A172 (cell line): ENCODE measurements around the gene SLC15A4. TPM values are rescaled to one million over a fixed set of nuclear protein-coding genes. Genes with fewer than 3 reads are reported as not detected.
"Not testable (repeated sequence)": the region's sequence is repeated elsewhere in the genome, so short reads cannot be mapped to it uniquely, and the experiment has no call there.

ENCODE experiments used
- DNase-seq: peaks from one replicate; pipeline ENCODE4 v3.0.0-alpha.2; 2015; ENCODE audit warnings: low spot score
- total RNA-seq: library from RNA; depleted of rRNA; stranded (reverse); fragments of >200 nt; shearing (Covaris generic); gene quantifications from 2 replicates; pipeline ENCODE4 v1.2.3, GENCODE V29; 2014

The SLC15A4 gene
- total RNA-seq, 1 experiment from 2014 or later: 30.3 TPM

DNA sequence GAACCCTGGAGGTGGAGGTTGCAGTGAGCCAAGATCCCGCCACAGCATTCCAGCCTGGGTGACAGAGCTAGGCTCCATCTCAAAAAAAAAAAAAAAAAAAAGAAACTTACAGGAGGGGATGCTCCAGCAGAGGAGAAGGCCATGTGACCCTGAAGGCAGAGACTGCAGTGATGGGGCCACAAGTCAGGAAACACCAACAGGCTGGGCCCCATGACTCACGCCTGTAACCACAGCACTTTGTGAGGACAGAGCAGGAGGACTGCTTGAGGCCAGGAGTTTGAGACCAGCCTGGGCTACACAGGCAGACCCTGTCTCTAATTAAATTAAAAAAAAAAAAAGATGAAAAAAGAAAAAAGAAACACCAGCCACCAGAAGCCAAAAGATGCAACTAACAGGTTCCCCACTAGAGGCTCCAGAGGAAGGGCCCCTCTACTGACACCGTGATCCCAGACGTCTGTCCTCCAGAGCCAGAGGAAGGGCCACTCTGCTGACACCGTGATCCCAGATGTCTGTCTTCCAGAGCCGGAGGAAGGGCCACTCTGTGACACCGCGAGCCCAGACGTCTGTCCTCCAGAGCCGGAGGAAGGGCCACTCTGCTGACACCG lies 20.4 kb upstream of the SLC15A4 start:
- DNase-seq: no peak

GRCh38 chr12:128843538-128843937 lies 19.8 kb upstream of the SLC15A4 start:
- DNase-seq: no peak

GRCh38 chr12:128842579-128842978 lies 18.8 kb upstream of the SLC15A4 start:
- no peak for DNase-seq

DNA sequence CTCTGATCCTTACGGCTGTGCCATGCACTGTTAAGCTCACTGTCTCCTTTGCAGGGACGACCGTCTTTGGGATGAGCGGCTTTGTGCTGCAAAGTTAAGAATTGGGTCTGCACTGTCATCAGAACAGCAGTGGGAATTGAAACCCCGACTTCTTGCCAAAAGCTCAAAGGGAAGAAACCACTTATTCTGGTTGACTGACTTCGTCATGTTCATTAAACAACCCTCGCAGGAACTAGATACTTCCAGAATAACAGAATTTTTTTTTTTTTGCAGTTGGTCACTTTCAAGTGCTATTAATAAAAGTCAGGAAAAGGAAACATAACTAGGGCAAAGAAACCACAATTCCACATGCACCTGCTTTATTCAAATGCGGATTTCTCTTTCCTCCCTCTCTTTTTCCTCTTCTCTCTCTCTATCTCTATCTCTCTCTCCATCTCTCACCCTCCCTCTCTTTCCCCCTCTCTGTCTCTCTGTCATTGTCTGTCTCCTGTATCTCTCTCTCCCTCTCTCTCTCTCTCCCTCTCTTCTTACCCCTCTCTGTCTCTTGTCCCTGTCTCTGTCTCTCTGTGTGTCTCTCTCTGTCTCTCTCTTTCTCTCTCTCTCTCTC lies 17.2 kb upstream of the SLC15A4 start:
- DNase-seq: no peak

- DNase-seq: not testable (repeated sequence)
These were observed 16.1 kb upstream of the SLC15A4 start for GRCh38 chr12:128839885-128840284.

DNA sequence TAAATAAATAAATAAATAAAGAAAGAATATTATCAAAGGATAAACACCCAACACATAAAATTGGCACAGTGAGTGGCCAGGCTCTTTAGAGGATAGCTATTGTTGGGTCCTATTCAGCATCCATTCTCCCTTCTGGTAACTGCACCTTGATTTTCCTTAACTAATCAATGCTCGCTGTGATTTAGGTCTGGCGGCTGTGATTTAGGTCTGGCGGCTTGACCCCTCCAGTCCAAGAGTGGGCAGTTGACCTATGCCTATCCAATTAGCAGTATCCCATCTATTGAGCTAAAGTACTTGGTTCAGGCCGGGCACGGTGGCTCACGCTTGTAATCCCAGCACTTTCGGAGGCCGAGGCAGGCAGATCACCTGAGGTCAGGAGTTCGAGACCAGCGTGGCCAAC lies 9.7 kb upstream of the SLC15A4 start:
- DNase-seq: no peak

- DNase-seq: no peak
These were observed 6.7 kb upstream of the SLC15A4 start for GRCh38 chr12:128830505-128830893.

- DNase-seq: no peak
These were observed 6.2 kb upstream of the SLC15A4 start for GRCh38 chr12:128829861-128830504.

- DNase-seq: no peak
These were observed 4.0 kb upstream of the SLC15A4 start for GRCh38 chr12:128827724-128828123.

DNA sequence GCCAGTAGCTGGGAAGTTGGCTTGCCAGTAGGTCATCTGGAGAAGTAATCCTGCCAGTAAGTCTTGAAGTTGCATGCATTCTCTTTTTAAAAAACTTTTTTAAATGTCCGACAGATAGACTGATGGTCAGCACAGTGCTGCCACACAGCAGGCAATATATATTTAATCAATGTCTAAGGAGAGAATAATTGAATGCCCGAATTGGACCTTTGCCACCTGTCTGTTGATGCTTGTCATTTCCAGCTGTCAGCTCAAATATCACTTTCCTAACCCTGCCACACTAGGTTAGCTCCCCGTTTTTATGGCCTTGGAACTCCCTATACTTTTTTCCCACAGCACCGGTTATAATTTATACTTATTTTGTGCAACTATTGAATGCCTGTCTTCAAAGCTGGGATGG lies 2.1 kb upstream of the SLC15A4 start:
- DNase-seq: no peak

DNA sequence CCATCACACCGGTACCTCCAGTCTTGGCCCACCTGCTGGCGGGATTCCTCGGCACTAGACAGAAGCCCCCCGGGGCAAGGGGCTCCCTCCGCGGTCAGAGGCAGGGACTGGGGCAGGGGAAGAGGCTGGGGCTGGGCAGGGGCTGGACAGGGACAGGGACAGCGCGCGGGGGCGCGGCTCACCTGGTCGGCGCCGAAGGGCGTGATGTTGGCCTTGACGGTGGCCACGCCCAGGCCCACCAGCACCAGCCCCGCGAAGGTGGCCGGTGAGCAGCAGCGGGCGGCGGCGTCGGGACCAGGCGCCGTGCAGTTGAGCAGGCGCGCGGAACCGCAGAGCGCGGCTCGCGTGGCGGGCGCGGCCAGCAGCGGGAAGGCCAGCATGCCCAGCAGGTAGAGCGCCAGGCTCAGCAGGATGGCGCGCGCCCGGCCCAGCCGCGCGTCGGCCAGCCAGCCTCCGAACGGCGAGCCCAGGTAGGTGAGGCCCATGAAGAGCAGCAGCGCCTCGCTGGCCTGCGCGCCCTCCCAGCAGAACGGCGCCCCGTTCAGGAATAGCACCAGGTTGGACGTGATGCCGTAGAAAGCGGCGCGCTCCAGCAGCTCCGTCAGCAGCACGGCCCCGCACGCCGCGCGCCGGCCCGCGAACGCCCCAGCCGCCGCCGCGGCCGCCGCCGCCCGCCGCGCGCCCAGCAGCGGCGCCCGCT lies 392 bp downstream of the SLC15A4 start:
- DNase-seq: no peak

DNA sequence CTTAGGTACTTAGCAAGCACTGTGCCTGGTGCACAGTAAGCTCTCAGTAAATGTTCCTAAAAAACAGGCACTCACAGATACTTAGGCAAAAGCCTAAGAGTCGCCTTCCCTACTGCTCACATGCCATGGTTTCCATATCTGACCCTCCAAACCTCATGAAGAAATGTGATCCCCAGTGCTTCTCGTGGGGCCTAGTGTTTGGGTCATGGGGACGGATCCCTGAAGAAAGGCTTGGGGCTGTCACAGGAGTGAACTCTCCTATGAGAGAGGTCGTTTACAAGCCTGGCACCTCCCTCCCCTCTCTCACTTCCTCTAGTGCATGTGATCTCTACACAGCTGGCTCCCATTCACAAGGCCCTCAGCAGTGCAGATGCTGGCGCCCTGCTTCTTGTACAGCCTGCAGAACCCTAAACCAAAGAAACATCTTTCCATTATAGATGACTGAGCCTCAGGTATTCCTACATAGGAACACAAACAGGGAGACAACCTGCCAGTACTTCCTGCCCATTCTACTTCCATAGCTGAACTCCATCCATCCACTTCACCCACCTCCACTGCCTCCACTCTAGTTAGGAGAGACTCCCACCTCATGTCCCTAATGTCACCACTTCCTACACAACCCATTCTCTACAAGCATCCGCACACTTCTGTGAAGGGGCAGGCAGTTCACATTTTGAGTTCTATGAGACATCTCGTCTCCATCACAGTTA lies 2.9 kb downstream of the SLC15A4 start:
- no peak for DNase-seq

DNA sequence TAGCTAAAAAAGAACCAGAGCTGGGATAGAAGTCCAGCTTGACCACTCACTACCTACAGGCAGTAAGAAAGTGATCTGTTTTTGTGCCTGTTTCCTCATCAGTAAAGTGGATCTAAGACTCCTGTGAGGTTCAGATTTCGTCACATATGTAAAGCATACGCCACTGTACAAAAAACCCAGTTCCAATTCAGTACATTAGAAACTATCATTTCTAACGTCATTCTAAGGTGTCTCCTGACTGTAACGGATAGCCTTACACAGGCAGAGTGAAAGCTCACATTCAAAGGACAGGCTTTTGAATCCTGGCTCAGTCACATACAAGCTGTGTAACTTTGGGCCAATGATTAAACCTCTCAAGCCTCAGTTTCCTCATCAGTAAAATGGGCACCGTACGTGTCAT lies 3.5 kb downstream of the SLC15A4 start:
- no peak for DNase-seq

GRCh38 chr12:128819293-128820144 lies 4.2 kb downstream of the SLC15A4 start:
- no peak for DNase-seq

GRCh38 chr12:128818065-128819022 lies 5.4 kb downstream of the SLC15A4 start:
- peak; percentile 54 for DNase-seq

DNA sequence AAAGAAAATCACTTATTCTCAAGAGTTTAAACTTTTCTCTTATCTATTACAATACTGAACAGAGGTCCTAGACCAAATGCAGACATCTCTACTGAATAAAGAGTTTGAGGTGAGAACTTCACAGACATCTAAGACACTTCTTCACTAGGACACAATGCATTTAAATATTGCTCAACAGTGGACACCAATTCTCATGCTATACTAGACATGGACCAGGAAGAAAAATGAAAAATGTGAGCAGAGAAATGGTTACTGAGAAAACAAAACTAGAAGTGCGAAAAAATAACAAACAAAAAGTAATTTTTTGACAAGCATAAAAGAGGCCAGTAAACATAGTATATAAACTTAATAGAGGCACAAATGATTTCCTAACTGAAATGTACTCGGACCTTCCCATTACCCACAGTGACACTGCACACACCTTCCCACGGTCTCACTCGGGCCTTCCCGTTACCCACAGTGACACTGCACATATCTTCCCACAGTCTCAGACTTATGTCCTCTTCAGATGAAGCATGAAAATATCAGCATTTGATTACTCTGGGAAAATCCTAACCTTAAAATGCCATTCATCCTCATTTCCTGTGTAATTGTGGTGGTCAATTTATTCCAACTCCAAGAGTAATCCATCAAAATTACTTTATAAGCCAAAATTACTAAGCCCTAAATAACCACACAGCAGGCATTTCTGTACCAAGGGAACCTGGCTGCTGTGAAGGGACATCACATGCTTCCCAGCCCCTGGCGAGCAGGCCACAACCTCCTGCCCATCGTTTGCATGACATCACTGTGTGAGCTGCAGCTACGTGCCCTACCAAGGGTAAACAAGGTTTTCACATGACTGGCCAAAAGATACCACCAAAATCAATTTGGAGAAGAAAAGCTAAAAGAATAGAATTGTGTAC lies 6.4 kb downstream of the SLC15A4 start:
- peak; percentile 78 for DNase-seq

GRCh38 chr12:128816643-128816920 lies 7.2 kb downstream of the SLC15A4 start:
- DNase-seq: no peak

DNA sequence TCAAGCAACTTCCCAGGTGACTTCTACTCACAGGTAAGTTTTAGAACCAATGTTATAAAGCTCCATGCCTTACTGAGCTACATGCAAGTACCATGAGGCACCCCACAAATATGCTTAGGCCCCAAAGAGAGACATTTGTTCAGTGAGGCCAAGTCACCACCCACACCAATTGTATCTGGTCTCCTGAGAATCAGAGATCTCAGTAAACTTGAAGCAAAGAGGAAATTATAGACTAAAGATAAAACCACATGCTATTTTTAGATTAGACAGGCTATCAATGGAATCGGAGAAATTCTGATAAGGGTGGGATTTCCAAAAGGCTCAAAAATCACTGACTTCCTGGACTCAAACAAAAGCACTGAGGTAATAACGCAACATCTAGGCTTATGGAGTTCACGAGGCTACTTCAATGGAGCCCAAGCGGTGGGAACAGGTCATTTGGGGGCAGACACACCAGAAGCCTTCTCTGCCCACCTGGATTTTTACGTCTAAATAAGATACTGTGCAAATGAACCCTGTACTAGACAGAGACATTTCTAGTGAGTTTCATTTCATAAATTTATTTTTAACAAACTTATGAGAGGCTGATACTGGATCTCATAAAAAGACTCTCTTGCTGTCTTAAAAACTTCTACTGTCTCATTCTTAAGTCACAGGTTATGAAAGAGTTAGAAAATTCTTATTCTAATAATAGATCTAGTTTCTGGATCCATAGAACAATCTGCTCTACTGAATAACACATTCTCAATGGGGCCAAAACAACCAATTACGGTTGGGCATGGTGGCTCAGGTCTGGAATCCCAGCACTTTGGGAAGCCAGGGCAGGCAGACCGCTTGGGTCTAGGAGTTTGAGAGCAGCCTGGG lies 7.7 kb downstream of the SLC15A4 start:
- DNase-seq: no peak
